GM18526 (cell line): ENCODE results near the gene CERT1.

Source experiments
- POLR2A ChIP-seq: IDR thresholded peaks from 3 replicates; pipeline ENCODE4 v1.6.1; 2011; ENCODE audit not compliant: insufficient read length; ENCODE audit errors: extremely low read depth

CERT1 gene

DNA sequence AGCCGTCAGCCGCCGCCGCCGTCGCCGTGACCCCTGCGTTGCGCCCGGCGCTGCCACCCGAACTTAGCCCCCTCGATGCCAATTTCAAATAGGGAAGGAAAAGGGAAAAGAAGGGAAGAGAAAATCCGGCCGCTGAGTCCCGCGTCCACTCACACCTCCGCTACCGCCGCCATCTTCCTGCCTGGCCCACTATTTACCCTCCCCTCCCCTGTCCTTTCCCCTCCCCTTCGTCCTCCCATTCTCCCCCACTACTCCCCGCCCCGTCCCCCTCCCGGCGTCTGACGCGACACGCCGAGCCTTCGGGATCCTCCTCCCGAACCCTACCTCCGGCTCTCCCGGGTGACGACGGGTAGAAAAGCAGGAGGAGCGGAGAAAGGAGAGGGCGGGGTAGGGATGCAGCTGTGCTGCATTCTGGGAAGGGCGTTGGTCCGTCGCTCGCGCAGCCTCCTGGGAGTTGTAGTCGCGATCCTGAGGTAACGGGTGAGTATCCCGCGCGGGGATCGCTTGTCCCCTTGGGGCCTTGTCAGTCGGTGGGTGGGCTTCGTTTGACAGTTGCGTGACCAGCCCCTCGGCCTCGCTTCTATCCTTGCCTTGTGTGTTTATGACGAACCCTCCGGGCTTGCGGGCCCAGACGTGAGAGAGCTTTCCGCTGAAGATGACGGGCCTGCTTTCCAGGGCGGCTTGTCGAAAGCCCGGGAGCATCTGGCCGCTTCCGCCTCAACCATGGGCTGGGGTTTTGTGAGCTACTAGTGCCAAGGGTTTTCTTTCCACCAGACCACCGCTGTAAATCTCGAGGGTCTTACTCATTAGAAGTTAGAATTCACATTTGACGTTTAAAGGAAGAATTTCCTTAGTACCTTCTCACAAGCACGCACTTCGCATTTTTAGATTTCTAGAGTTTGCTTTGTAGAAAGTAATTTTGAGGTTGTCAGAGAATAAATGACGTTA, at the start of gene CERT1, which contains the start of gene POLK:
CERT1 (minus strand) TSS at position 195 of the 948 bp plus-strand sequence. CDS start 422 bp downstream, outside the sequence.
POLK (plus strand) TSS at position 457 of the 948 bp plus-strand sequence.
- peak; percentile 78 for TF ChIP-seq POLR2A

DNA sequence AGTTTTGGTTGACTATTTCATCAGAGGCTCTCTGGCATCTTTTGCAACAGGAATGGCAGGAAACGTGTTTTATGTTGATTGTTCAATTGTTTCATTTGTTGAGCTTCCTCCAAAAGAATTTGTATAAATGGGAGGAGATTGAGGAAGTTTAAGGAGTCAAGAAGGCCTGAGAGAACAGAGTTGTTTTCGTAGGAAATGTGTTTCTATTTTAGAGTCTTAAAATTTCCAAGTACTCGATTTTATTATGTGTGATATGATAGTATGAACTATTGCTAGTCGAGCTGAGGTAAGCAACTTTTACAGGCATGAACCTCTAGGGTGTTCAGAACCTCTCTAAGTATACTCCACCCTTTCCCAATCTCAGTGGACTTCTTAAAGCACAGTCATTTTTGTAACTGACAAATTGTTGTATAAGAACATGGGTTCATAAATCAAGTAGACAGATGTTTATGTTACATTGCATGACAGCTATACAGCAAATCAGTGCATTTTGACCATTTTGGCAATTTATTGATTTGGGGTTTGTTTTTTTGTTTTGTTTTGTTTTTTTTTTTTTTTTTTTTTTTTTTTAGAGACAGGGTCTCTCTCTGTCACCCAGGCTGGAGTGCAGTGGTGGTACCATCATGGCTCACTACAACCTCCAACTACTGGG, 47.7 kb upstream of the CERT1 start:
- TF ChIP-seq POLR2A, result no peak

DNA sequence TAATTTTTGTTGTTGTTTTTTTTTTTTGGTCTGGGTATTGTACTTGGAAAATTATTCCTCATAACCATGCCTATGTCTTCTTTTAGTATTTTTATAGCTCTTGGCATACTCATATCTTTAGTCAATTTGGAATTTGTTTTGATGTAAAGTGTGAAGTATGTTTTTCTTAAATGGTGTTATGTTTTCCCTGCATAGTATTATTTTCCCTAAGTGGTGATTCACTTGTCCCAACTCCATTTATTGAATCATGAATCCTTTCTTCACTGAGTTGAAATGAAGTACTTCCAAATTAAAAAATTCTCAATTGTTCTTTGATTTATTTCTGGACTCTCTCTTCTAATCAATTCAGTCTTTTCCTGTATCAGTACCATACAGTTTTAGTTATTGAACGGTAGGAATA, 46.8 kb upstream of the CERT1 start:
- TF ChIP-seq POLR2A, result no peak

DNA sequence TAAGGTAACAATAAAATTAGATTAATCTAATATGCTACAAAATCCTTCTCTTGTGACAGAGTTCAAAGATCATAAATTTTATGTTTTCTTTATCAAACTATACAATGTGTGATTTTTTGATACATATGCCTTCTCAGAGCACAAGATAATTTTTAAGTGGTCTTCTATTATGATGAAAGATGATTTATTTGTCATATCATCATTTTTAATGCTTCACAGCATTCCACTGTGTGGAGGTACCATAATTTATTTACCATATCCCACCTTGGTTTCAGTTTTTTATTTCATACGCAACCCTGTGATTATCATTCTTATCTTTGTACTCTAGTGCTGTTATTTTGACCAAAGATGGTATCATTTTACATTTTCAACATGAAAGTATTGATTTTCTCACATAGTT, 41.9 kb upstream of the CERT1 start:
- no peak for TF ChIP-seq POLR2A

DNA sequence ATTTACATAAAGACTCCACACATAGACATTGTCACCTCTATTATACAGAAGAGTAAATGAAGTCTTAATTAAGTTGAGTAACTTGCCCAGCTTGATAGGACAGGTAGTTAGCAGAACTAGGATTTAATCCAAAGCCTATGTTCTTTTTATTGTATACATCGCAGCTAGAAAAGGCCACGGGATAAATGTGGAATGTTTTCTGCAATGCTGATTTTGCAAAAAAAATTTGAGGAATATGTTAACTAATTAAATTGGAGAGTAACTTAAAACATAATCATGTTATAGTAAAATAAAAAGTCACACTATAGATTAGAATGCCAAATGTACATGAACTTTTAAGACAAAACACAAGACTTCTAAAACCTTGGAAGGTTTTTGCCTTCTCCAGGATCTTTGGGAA, 41.3 kb upstream of the CERT1 start:
- TF ChIP-seq POLR2A, result no peak

DNA sequence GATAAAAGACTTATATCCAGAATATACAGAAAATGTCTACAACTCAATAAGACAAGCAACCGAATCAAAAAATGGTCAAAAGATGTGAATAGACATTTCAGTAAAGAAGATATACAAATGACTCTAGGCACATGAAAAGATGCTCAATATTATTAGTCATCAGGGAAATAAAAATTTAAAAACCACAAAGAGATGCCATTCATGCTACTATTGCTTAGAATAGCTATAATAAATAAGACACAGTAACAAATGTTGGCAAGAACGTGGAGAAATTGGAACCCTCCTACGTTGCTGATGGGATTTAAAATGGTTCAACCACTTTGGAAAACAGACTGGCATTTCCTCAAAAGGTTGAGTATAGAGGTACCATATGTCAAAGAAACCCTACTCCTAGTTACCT, 40.0 kb upstream of the CERT1 start:
- TF ChIP-seq POLR2A, result no peak

DNA sequence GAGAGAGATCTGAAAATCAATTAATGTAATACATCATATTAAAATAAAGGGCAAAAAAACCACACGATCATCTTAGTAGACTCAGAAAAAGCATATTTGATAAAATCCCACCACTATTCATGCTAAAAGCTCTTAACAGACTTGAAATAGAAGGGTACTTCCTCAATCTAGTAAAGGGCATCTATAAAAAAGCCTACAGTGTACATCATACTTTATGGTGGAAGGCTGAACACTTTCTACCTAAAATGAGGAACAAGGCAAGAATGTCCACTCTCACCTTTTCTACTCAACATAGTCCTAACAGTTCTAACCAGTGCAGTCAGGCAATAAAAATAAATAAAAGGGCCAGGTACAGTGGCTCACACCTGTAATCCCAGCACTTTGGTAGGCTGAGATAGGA, 39.2 kb upstream of the CERT1 start:
- TF ChIP-seq POLR2A, result no peak

DNA sequence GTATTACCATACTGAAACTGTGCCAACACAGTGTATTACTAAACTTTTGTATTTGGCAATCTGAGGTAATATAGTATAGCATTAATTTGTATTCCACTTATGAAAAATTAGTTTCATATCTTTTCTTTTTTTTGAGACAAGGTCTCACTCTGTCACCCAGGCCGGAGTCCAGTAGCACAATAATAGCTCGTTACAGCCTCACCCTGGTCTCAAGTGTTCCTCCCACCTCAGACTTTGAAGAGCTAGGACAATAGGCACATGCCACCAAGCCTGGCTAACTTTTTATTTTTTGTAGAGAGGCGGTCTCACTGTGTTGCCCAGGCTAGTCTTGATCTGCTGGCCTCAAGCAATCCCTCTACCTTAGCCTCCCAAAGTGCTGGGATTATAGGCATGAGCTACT, 36.4 kb upstream of the CERT1 start:
- TF ChIP-seq POLR2A, result no peak

GRCh38 chr5:75546830-75547229, 35.4 kb upstream of the CERT1 start:
- TF ChIP-seq POLR2A, result no peak

GRCh38 chr5:75545131-75545530, 33.7 kb upstream of the CERT1 start:
- no peak for TF ChIP-seq POLR2A

DNA sequence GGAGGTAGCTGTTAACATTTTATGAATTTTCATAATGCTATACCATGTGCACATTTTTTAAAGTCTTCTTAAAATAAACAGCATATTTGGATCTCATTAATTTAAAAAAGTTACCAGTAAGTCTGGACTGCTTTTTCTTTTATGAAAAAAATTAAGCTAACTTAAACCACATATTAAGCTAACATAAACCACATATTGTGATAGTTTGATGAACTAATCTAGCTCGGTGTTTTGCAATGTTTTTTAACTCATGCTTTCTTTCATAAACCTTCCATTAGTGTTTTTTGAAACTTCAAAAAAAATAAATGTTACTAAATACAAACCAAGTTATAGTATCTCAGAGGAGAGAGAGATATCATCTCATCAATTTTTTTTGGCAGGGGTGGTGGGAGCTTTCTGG, 26.8 kb upstream of the CERT1 start:
- no peak for TF ChIP-seq POLR2A

DNA sequence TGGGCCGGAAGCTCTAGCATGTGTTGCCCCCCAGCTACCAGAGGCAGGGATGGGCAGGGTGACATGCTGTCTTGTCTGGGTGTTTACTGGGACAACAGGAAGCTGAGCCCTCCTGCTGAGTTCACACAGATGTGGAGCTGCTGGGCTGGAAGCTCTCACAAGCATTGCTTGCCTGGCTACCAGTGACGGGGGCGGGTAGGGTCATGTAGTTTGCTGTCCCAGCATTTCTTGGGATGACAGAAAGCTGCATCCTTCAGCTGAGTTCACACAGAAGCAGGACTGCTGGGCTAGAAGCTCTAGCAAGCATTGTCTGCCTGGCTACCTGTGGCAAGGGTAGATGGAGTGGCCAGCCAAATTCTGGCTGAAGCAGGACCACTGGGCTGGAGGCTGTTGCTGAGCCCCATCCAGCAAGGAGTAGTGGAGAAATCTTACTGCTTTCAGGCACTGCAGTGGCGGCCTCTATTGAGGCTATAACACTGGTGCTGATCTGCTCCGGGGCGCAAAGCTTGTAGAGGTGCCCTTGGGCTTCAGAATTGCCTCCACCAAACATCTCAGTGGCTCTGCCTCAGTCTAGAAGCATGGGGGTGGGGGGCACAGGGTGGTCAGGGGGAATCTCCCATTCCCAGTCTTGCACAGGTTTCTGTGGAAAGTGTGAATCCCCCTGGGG, 25.4 kb upstream of the CERT1 start:
- TF ChIP-seq POLR2A, result no peak

GRCh38 chr5:75536147-75536546, 24.7 kb upstream of the CERT1 start:
- no peak for TF ChIP-seq POLR2A

DNA sequence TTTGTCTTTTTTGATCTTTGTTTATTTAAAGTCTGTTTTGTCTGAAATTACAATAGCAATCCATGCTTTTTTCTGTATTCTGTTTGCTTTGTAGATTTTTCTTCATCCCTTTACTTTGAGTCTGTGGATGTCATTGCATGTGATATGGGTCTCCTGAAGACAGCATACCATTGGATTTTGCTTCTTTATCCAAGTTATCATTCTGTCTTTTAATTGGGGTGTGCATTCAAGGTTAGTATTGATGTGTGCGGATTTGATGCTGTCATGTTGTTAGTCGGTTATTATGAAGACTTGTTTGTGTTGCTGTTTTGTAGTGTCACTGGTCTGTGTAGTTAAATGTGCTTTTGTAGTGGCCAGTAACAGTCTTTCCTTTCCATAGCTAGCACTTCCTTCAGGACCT, 23.3 kb upstream of the CERT1 start:
- TF ChIP-seq POLR2A, result no peak

GRCh38 chr5:75532190-75532589, 20.8 kb upstream of the CERT1 start:
- no peak for TF ChIP-seq POLR2A

GRCh38 chr5:75529185-75529584, 17.8 kb upstream of the CERT1 start:
- no peak for TF ChIP-seq POLR2A
